Measurements from ENCODE around the gene AAMDC.

DNA sequence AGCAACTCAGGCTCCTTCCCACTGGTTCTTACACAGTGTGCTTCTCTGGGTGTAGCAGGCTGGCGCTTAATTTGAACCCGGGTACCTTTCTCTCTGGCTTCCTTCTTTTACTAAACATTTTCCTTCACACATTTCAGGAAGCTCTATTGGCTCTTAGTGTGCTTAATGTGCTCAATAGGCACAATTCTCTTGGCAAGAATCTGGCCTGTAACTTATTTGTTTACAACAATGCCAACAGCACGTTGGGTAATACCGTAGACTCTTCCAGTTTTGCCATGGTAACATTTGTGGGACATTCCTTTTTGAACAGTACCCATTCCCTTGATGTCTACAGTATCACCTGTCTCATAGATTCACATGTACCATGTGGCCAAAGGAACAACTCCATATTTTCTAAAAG, 47.8 kb downstream of the AAMDC start:
- TF ChIP-seq, protein P1, sequence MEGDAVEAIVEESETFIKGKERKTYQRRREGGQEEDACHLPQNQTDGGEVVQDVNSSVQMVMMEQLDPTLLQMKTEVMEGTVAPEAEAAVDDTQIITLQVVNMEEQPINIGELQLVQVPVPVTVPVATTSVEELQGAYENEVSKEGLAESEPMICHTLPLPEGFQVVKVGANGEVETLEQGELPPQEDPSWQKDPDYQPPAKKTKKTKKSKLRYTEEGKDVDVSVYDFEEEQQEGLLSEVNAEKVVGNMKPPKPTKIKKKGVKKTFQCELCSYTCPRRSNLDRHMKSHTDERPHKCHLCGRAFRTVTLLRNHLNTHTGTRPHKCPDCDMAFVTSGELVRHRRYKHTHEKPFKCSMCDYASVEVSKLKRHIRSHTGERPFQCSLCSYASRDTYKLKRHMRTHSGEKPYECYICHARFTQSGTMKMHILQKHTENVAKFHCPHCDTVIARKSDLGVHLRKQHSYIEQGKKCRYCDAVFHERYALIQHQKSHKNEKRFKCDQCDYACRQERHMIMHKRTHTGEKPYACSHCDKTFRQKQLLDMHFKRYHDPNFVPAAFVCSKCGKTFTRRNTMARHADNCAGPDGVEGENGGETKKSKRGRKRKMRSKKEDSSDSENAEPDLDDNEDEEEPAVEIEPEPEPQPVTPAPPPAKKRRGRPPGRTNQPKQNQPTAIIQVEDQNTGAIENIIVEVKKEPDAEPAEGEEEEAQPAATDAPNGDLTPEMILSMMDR (IDR thresholded peaks at IDR 0.05; ENCODE audit: low read depth, low read length, poor library complexity, severe bottlenecking): no peak
- no peak for TF ChIP-seq EZH2phosphoT487 (IDR thresholded peaks at IDR 0.05; ENCODE audit: borderline replicate concordance, low read length)

Measured in DOHH2 (cell line).